ENCODE results near the gene PRPF8.
"Not testable (repeated sequence)": the region's sequence is repeated elsewhere in the genome, so short reads cannot be mapped to it uniquely, and the experiment has no call there.

PRPF8 gene

DNA sequence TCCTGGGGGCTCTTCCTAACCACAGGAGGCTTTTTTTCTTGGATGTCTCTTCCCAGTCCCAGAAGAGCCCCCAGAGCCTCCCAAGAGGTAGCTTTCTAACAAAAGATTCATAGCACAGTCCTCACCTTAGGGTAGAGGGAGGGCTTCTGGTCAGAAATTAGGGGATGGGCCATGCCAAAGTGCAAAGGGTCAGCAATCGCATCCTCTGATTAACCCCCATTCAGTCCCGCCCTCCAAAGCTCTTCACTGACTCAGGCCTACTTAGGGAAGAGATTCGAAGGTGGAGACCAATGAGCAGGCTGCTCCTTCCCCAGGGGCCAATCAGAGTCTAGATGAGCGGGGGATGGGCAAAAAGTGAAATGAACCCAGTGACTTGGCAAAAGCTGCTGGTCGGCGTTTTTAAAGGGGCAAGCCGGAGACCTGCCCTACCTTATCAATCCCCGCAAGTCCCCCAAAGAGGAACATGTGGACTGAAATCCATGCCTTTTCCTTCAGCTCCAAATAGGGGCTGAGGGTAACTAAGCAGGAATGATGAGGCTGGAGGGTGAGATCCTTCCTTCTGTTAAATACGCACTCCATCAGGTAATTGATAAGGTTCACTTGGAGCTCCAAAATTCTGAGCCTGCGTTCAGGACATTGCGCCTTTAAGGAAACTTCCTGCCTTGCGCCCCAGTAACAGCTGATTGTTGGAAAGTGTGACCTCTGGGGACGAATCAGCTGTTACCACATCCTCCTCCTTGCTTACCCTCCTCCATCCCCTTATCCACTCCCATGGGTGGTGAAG lies 32.4 kb upstream of the PRPF8 start:
- DNase-seq (ENCODE audit: low read depth in 3 of 3, low spot score in 1 of 3): peak in 2 of 3 donors; percentile 54 to 56

- peak; percentile 99 to 100 (median 100) for DNase-seq (ENCODE audit: low read depth in 3 of 3, low spot score in 1 of 3)
Measured at GRCh38 chr17:1716076-1716911, 31.6 kb upstream of the PRPF8 start.

DNA sequence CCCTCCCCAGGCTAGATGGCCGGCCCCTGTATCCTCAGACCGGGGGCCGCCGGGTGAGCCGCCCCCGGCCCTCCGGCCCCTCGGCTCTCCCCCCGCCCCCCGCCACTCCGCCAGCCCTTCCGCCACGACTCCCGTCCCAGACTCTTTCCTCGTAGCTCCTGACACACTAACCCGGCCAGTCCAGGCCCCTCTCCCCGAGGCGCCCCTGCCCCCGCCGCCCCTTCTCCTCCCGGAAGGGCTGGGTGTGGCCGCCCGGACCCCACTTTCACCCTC lies 31.1 kb upstream of the PRPF8 start:
- no peak for DNase-seq (ENCODE audit: low read depth in 3 of 3, low spot score in 1 of 3)

DNA sequence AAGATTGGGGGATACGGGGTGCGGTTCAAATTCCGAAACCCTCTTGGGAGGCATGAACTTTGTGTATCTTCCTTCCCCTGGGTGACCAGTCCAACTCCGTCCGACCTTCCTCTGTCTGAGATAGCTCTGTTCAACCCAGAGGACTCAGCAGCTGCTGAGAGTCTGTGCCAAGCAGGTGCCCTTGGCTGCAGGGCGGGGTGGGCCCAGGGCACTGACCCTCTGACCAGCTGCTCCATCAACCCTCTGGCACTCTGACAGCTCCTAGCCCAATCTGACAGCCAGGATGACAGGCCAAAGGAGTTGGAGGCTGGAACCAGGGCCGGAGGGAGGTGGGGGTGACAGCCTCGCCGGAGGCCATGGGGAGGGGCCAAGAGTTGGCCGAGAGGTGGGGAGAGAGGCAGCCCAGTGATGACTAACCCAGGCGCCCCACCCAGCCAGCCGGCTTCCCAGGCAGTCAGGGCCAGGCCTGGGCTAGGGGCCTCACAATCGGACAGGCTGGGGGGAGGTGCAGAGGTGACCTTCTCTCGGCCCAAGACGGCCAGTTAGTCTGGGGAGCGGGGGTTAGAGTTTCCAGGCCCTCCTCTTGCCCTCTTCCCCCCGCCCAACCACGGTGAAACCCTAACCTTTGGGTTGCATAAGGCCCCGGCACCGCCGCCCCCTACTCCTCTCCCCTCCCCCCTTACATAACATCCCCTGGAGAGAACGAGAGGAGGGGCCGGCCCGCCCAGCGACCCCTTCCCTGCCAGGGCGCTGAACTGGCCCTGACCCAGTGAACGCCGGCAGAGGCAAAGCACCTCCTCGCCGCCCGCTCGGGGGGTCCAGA lies 30.5 kb upstream of the PRPF8 start:
- no peak for DNase-seq (ENCODE audit: low read depth in 3 of 3, low spot score in 1 of 3)

DNA sequence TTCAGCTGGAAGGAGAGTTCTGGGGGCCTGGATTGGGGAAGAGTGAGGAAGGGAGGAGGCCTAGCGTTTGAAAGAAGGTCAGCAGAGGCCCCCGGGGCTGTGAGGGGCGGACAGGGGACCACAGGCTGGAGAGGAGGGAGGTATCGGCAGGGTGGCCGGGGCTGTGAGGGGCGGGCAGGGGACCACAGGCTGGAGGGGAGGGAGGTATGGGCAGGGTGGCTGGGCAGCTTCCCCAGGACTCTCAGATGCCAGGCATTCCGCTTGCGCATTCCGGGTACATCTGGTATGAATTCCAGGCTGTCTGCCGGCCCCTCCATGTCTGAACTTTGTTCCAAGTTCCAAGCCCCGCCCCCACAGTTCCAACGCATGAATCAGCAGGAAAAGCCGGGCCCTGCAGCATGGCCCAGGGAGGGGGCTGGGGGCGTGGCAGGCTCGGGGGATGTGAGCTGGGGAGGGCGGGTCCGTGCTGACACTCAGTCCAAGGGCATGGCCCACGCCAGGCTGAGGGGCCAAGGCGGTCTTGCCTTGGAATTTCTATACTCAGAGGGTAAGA lies 29.8 kb upstream of the PRPF8 start:
- no peak for DNase-seq (ENCODE audit: low read depth in 3 of 3, low spot score in 1 of 3)

DNA sequence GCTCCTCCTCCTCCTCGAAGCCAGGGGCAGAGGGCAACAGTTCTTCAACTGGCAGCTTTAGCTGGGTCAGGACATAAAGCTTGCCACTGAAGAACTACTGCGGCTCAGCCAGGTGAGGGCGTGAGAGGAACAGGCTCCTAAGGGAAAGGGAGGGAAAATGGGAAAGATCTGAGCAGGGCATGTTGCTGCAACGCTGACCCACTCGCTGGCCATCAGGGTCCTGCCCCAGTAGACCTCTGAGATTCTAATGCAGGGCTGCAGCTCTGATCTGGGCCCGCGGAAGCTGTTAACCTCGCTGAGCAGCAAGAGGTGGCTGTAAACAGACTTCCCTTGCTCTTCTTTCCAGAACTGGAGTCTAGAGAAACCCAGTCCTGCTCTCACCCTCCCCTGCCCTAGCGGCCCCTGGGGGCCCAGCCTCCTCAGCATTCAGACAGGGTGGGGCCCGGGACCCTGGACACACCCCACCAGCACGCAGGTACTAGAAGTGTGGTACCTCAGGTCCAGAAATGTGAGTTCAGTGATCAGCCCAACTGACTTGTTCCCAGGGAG lies 29.3 kb upstream of the PRPF8 start:
- no peak for DNase-seq (ENCODE audit: low read depth in 3 of 3, low spot score in 1 of 3)

- DNase-seq (ENCODE audit: low read depth in 3 of 3, low spot score in 1 of 3): no peak
Measured at GRCh38 chr17:1713160-1713877, 28.7 kb upstream of the PRPF8 start.

GRCh38 chr17:1712271-1712670 lies 27.6 kb upstream of the PRPF8 start:
- no peak for DNase-seq (ENCODE audit: low read depth in 3 of 3, low spot score in 1 of 3)

- DNase-seq (ENCODE audit: low read depth in 3 of 3, low spot score in 1 of 3): no peak
Measured at GRCh38 chr17:1711804-1712203, 27.1 kb upstream of the PRPF8 start.

- DNase-seq (ENCODE audit: low read depth in 3 of 3, low spot score in 1 of 3): no peak
Measured at GRCh38 chr17:1710807-1711553, 26.3 kb upstream of the PRPF8 start.

- DNase-seq (ENCODE audit: low read depth in 3 of 3, low spot score in 1 of 3): no peak
Measured at GRCh38 chr17:1709971-1710806, 25.5 kb upstream of the PRPF8 start, which contains the start of gene TLCD2. Gene TLCD2 (minus strand): TSS chr17:1710377. CDS start chr17:1710242, 135 bp downstream.

DNA sequence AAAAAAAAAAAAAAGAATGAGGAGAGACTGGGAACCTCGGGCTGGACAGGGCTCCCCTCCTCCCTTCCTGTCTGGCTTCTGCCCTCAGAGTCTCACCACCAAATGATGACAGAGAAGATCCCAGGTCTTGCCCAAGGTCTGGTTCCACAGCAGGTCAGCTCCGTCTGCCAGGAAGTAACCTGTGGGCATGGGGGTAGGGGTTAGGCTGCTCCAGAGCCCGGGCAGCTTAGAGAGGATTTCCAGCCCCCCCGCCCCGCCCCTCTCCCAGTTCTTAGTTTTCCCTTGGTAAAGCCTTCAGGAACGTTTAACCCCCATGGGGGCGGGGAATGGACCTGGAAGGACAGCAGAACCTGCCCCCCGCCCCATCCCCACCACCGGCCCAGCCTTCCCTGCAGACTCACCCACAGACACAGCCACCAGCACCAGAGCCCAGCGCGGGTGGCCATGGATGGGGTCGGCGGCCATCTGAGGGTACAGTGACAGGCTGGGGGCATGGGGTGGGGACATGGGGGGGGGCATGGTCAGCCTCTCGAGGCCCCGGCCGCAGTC lies 24.8 kb upstream of the PRPF8 start:
- no peak for DNase-seq (ENCODE audit: low read depth in 3 of 3, low spot score in 1 of 3)

DNA sequence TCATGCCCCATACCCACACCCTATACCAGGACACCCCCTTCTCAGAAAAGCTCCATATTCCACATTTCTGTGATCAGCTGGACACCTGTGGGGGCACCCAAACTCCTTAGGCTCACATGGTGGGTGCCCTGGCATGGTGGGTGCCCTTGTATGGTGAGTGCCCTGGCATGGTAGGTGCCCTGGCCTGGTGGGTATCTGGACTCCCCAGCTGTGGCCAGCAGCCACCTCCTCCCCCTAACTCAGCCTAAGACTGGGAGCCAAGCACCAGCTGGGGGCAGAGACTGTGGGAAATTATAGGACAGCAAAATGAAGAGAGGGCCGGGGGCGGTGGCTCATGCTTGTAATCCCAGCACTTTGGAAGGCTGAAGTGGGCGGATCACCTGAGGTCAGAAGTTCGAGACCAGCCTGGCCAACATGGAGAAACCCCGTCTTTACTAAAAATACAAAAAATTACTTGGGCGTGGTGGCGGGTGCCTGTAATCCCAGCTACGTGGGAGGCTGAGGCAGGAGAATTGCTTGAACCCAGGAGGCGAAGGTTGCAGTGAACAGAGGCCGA lies 24.2 kb upstream of the PRPF8 start:
- not testable (repeated sequence) for DNase-seq (ENCODE audit: low read depth in 3 of 3, low spot score in 1 of 3)

GRCh38 chr17:1707107-1707506 lies 22.4 kb upstream of the PRPF8 start:
- no peak for DNase-seq (ENCODE audit: low read depth in 3 of 3, low spot score in 1 of 3)

- DNase-seq (ENCODE audit: low read depth in 3 of 3, low spot score in 1 of 3): no peak
Measured at GRCh38 chr17:1705004-1705403, 20.3 kb upstream of the PRPF8 start.

DNA sequence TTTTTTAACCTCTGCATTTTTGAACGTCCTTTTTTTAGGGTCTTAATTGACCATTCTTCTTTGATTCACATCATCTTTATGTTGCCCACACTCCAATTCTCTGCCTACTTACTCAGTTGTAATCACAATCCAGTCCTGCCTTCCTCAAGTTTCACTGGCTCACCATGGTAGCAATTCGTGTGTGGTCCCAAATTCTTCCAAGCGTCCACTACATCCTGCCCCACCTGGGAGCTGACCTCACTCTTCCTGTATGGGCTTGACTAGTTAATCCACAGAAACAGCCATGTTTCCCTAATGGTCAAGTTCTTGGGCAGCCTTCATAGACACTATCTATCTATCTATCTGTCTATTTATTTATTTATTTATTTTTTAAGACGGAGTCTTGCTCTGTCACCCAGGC lies 18.4 kb upstream of the PRPF8 start:
- no peak for DNase-seq (ENCODE audit: low read depth in 3 of 3, low spot score in 1 of 3)

GRCh38 chr17:1699891-1700290 lies 15.2 kb upstream of the PRPF8 start:
- not testable (repeated sequence) for DNase-seq (ENCODE audit: low read depth in 3 of 3, low spot score in 1 of 3)

GRCh38 chr17:1697681-1698080 lies 13.0 kb upstream of the PRPF8 start:
- DNase-seq (ENCODE audit: low read depth in 3 of 3, low spot score in 1 of 3): no peak

All from stimulated activated CD4-positive, alpha-beta T cell treated with anti-CD3 and anti-CD28 coated beads, TNF-alpha, amount 100 ng/mL, for 1 hour (primary cell).